Uterus (tissue), 4 donors: Measurements from ENCODE around the gene ZBTB20. TPM values are rescaled to one million over a fixed set of nuclear protein-coding genes. Genes with fewer than 3 reads are reported as not detected.

ENCODE experiments used
- DNase-seq, 2 donors: peaks; one replicate each; pipeline ENCODE4 v3.0.0-alpha.2; 2019 to 2020
- H3K27ac ChIP-seq, 2 donors: fragments of 200-600 bp; sonication (generic); 1 replicate in 1 of 2; 2 replicates in 1 of 2; pipeline ENCODE4 v1.5.1; 2016 to 2018
- H3K27me3 ChIP-seq, 2 donors: fragments of 200-600 bp; sonication (generic); one replicate each; pipeline ENCODE4 v1.5.1; 2018 to 2019; ENCODE audit warnings: control low read depth in 1 of 2
- H3K36me3 ChIP-seq, 2 donors: fragments of 200-600 bp; sonication (generic); one replicate each; pipeline ENCODE4 v1.5.1; 2019; ENCODE audit warnings: control low read depth in 1 of 2
- H3K4me1 ChIP-seq, 2 donors: fragments of 200-600 bp; sonication (generic); one replicate each; pipeline ENCODE4 v1.5.1; 2018 to 2019; ENCODE audit warnings: control low read depth in 1 of 2
- H3K4me3 ChIP-seq, 2 donors: fragments of 200-600 bp; sonication (generic); 1 replicate in 1 of 2; 2 replicates in 1 of 2; pipeline ENCODE4 v1.5.1; 2018 to 2019; ENCODE audit warnings: mild to moderate bottlenecking in 1 of 2
- H3K9me3 ChIP-seq, 2 donors: fragments of 200-600 bp; sonication (generic); one replicate each; pipeline ENCODE4 v1.5.1; 2019; ENCODE audit warnings: control low read depth in 1 of 2
- CTCF ChIP-seq, 4 experiments: fragments of 200-600 bp in 2 of 4; fragments of 450-650 bp in 2 of 4; sonication (generic) in 2 of 4; IDR thresholded peaks; one replicate each; pipeline ENCODE4 v1.5.1; 2016 to 2019; ENCODE audit warnings: antibody characterized with exemption in 4 of 4, mild to moderate bottlenecking in 2 of 4, moderate library complexity in 1 of 4
- POLR2A ChIP-seq, 2 donors: fragments of 450-650 bp; IDR thresholded peaks; one replicate each; pipeline ENCODE4 v1.6.1; 2016; ENCODE audit warnings: antibody characterized with exemption in 2 of 2, mild to moderate bottlenecking in 1 of 2, moderate library complexity in 1 of 2
- intact Hi-C: fragments of 100-400 bp; cut with DNase I; formaldehyde crosslinking; loops from one replicate; pipeline ENCODE4 v1.15.1; 2023; ENCODE audit warnings: low total_unique reads
- total RNA-seq, 4 donors: library from RNA; depleted of rRNA in 3 of 4; stranded (reverse); fragments of >200 nt in 3 of 4; gene quantifications; one replicate each; pipeline versions ENCODE4 v1.1.0 to v1.2.4, GENCODE V29; 2014 to 2023
- donor health status: DM: yes; HTN: yes; CAD: no.

ZBTB20 gene
- total RNA-seq, 4 donors from 2014 or later = 35.6 to 157 (median 85.1) TPM

DNA sequence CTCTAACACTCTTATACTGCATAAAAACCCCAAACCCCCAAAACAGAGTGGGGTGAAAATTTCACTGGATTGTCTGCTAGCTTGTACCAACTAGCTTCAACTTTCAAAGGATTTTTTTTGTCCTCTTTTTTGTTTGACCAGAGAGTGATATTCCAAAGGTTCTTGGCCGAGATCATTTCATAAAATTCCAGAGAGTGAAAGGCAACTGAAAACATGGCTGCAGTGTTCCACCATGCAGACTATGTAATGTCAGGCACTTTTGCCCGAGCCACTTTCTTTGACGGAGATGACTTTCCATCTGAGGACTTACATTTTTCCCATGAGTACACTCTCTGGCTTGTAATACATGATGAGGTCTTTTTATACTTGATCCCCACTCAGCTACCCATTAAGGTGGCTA, 745.7 kb downstream of the ZBTB20 start:
- DNase-seq = no peak
- Histone ChIP-seq H3K36me3 (no peaks in the 10 kb centered on the region), H3K27ac (no peak overlapping the region), H3K4me1 (no peaks in the 10 kb centered on the region), H3K27me3 (no peaks in the 10 kb centered on the region), H3K4me3 (no peak overlapping the region), H3K9me3 (no peaks in the 10 kb centered on the region)
- intact Hi-C loops = no loop called here
- TF ChIP-seq CTCF (IDR thresholded peaks at IDR 0.05) (no peak), POLR2A (IDR thresholded peaks at IDR 0.05) (no peak)

GRCh38 chr3:114400371-114400770, 746.7 kb downstream of the ZBTB20 start:
- Histone ChIP-seq H3K27me3 (no peaks in the 10 kb centered on the region), H3K27ac (peak overlapping the region; percentile 24 to 43), H3K4me3 (no peak overlapping the region), H3K9me3 (no peaks in the 10 kb centered on the region), H3K36me3 (no peaks in the 10 kb centered on the region), H3K4me1 (no peaks in the 10 kb centered on the region)
- no peak for DNase-seq
- intact Hi-C loops = no loop called here
- TF ChIP-seq CTCF (IDR thresholded peaks at IDR 0.05) (no peak), POLR2A (IDR thresholded peaks at IDR 0.05) (no peak)

- intact Hi-C loops = no loop called here
- DNase-seq = no peak
- no peaks in the 10 kb centered on the region for H3K9me3 ChIP-seq
- no peak overlapping the region for H3K27ac ChIP-seq
- no peaks in the 10 kb centered on the region for H3K27me3 ChIP-seq
- H3K4me1 ChIP-seq = no peaks in the 10 kb centered on the region
- no peak for TF ChIP-seq POLR2A (IDR thresholded peaks at IDR 0.05)
- no peak for TF ChIP-seq CTCF (IDR thresholded peaks at IDR 0.05)
- no peak overlapping the region for H3K4me3 ChIP-seq
- H3K36me3 ChIP-seq = no peaks in the 10 kb centered on the region
These were observed 752.5 kb downstream of the ZBTB20 start for GRCh38 chr3:114394551-114394950.

- intact Hi-C loops = no loop called here
- no peak overlapping the region for H3K27ac ChIP-seq
- H3K9me3 ChIP-seq = no peaks in the 10 kb centered on the region
- H3K36me3 ChIP-seq = no peaks in the 10 kb centered on the region
- no peaks in the 10 kb centered on the region for H3K4me1 ChIP-seq
- no peak for DNase-seq
- H3K27me3 ChIP-seq = no peaks in the 10 kb centered on the region
- no peak for TF ChIP-seq CTCF (IDR thresholded peaks at IDR 0.05)
- TF ChIP-seq POLR2A (IDR thresholded peaks at IDR 0.05) = no peak
- no peak overlapping the region for H3K4me3 ChIP-seq
These were observed 753.6 kb downstream of the ZBTB20 start for GRCh38 chr3:114393367-114394072.

DNA sequence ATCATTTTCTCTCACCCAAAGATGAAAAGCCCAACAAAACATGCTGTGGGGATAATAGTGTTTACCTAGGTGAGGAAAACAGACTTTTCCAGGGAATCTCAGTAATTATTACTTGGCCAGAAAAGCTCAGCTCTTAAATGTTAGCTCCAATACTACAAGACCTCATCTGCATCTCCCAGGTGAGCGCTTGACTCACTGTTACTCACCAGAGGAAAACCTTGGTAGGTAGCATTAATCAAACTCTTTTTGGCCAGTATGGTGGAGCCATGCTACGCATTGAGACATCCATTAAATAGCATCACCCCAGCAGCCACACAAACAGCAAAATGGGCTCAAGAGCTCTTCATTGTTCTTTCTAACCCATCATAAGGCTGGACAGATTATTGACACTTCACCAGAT, 754.3 kb downstream of the ZBTB20 start:
- no peaks in the 10 kb centered on the region for H3K36me3 ChIP-seq
- no peak for DNase-seq
- no peaks in the 10 kb centered on the region for H3K9me3 ChIP-seq
- no peaks in the 10 kb centered on the region for H3K4me1 ChIP-seq
- no peak overlapping the region for H3K4me3 ChIP-seq
- intact Hi-C loops = no loop called here
- no peaks in the 10 kb centered on the region for H3K27me3 ChIP-seq
- no peak overlapping the region for H3K27ac ChIP-seq
- TF ChIP-seq POLR2A (IDR thresholded peaks at IDR 0.05) (no peak), CTCF (IDR thresholded peaks at IDR 0.05) (no peak)
